GM18499 (cell line): ENCODE measurements around the gene PCDHGA1.
A peak's percentile ranks its signal among the peaks of the same experiment; 100 is the strongest.

Experiments
- ATAC-seq: cut with Tn5 transposase; IDR thresholded peaks from one replicate; pipeline ENCODE4 v1.9.1; 2021; ENCODE audit warnings: moderate number of reproducible peaks; ENCODE audit not compliant: insufficient read depth, unreplicated experiment

Gene PCDHGA1

DNA sequence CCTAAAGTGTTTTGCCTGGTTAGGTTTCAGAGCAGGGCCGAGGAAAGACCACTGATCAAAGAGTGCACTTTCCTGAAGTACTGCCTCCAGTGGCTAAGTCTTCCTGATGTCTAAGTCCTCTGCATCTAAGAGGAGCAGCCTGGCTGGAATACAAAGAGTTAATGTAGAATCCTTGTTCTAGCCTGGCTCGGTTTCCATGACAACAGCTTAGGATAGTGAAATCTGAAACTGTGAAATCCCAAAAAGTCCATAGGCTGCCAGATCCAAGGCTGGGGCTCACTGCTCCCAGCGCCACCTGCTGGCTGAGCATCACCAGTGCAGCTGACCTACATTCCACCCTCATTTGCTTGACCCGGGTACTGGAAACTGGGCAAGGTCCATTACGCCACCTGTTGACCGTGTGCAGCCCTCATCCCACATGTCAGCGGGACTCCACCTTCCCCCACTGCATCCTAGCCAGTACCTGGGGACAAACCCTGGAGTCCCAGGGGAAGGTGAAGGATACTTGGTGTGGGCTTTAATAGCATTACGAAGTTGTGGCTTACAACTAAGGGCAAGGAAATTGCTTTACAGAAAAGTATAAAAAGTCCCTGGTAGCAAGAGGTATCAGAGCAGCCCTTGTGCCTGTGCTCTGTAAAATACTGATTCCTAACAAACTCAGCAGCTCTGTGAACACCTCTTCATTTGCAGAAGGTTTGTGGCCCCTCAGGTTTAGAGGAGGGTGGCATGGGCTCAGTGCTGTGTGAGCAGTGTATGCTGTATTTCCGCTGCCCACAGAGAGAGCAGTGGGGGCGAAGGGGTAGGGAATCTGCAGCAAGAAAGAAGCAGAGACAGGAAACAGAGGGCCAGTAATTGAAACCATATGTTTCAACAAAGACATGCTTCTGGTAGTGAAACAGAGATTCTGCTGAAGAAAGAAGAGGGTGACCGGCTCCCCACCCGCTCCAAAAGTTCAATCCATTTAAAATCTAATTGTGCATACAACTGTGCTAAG is 194.6 kb downstream of the PCDHGA1 start:
- peak; percentile 41 for ATAC-seq

DNA sequence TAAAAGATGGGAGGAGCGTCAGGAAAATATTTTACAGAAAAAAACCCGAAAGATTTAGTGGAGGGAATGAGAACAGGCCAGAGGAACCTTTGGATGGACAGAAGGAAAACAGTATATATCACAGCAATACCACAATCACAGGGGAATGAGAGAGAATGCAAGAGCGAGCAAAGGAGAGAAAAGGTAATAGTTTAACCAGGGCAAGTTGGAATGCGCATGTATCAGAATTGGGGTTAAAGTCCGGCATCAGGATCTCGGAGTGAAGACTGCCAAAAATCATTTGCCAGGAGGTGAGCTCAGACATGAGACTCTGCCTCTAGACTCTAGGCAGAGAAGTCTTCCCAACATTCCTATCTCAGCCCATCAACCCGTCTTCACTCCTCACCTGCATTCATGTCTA is 195.3 kb downstream of the PCDHGA1 start:
- no peak for ATAC-seq

DNA sequence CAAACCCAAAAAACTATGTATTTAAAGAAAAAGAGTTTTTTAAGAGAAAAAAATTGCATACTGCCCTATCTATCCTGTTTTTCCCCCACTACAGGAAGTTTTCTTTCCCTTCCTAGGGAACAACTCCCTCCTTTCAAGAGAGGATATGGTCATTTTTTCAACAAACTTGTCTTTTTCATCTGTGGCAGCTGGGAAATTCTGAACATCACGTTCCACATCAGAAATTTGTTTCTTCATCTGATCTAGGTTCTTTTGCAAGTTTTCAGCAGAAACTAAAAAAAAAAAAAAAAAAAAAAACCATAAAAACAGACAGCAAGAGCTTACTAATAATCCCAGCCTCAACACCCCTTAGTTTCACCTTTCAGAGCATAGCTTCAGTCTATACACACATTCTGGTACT is 197.1 kb downstream of the PCDHGA1 start:
- ATAC-seq, result no peak

DNA sequence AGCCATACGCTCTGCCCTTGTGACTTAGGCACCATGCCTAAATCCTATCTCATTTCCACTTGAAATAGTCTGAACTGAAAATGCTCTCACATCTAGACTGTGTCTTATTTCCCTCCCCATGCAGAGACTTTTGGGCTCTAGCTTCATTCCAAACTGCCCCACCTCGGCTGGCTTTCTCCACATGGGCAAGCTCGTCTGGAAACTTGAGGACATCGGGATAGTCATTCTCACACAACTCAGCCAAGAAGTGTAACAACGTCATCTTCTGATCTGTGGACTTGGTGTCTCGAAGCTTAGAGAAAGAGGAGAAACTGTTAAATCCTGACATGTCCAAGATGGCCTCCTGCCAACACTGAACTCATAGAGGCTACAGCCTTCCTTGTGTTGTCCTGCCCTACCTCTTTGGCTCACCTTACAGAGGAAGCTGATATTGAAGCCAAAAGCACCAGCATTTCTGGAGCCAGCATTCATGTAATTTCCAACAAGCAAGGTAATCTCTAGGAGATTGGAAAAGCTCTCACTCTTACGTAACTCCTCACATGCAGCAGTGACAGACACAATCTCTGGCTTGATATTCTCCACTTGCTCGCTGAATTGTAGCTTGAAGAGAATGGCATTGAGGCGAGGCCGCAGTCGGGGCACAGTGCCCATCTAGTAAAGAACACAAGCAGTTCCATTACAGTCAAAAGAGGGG is 198.1 kb downstream of the PCDHGA1 start:
- ATAC-seq, result no peak

DNA sequence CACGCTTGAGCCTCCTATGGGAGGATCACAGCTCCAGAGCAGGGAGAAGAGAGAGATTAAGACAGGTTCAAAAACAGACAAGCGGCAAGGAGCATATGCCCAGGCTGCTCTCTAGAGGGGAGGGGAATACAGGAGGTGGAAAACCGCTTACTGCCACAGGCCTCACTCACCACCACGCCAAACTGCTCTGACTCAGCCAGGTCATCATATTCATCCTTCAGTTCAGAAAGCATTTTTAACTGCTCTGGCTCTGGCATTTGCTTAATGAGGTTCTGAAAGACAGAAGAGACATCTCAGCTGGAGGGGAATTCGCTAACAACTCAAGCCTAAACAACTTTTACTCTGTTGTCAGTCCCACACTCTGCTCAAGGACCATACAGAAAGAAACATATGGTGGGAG is 198.7 kb downstream of the PCDHGA1 start:
- ATAC-seq, result no peak

DNA sequence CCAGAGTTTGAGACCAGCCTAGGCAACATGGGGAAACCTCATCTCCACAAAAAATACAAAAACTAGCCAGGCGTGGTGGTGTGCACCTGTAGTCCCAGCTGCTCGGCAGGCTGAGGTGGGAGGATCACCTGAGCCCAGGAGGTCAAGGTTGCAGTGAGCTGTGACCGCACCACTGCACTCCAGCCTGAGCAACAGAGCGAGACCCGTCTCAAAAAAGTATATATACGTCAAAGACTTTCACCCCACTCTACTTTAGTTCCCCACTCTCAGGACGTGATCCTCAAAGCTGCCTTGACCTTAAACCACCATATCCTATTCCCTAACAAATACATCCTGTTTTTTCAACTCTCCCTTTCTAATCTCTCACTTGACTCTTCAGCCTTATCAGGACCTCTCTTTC is 199.6 kb downstream of the PCDHGA1 start:
- peak; percentile 36 for ATAC-seq

DNA sequence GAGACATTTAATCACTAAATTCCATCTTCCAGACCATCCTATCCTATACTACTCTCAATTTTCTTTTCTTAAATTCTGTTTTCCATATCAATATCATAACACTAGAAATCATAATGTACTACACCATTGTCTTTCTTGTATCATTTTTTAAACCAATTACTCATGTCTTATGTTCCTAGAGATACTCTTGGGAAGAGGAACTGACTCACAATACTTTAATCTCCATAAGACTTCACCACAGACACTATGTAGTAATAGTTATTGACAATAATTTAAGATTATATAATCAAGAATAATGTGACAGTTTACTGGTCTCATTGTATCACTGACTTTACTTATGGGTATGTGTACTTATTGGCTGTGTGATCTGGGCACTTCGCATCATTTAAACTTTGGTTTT is 202.4 kb downstream of the PCDHGA1 start:
- ATAC-seq, result no peak

DNA sequence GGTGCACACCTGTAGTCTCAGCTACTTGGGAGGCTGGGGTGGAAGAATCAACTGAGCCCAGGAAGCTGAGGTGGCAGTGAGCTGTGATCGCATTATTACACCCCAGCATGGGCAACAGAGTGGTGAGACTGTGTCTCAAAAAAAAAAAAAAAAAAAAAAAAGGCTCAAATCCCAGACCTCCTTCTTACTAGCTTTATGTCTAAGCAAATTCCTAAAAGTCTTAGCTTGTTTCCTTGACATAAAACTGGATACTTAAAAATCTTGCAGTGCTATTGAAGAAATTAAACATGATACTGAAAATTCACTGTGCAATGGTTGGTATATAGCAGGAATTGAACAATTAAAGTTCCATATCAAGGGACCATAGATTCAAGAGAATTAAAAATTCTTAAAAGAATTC is 203.6 kb downstream of the PCDHGA1 start:
- ATAC-seq, result no peak

DNA sequence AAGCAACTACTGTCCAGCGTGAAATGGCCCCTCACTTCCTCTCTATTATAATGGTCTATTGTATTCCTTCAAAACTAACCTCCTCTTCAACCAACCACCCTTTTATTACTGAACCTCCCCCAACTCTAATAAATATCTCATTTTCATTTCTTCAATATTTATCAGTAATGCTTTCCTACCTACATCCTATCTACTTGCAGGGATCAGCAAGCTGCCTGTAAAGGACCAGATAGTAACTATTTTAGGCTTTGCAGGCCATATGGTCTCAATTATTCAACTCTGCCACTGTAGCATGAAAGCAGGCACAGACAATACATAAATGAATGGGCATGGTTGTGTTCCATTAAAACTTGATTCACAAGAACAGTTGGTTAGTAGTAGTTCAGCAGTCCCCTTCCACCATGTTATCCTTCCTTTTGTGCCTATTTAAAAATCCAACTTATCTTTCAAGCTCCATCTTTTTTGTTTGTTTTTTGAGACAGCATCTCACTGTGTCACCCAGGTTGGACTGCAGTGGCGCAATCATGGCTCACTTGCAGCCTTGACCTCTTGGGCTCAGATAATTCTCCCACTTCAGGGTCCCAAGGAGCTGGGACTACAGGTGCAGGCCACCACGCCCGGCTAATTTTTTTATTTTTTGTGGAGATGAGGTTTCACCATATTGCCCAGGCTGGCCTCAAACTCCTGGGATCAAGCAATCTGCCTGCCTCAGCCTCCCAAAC is 204.3 kb downstream of the PCDHGA1 start:
- no peak for ATAC-seq

DNA sequence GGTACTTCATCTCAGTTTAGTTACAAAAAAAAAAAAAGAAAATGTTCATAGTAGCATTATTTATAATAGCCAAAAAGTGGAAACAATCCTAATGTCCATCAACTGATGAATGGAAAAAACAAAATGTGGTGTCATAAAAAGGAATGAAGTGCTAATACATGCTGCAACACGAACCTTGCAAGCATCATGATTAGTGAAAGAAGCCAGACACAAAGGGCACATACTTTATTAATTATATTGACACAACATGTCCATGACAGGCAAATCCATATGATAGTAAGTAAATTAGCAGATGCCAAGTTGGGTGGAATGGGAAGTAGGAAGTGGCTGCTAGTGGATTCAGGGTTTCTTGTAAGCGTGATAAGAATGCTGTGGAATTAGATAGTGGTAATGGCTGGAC is 212.7 kb downstream of the PCDHGA1 start:
- no peak for ATAC-seq

DNA sequence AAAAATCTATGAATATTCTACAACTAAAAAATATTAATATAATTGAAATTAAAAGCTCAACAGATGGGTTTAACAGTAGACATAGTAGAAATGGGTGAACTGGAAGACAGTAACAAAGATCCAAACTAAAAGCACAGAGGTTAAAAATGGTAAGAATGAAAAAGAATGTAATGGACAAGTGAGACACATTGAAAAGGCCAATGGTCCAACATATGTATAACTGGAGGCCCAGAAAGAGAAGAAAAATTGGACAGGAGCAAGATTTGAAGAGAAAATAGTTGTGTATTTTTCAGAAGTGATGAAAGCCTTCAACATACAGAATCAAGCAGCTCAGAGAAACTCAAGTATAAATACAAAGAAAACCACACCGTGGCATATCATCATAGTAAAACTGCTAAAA is 217.2 kb downstream of the PCDHGA1 start:
- ATAC-seq, result no peak

DNA sequence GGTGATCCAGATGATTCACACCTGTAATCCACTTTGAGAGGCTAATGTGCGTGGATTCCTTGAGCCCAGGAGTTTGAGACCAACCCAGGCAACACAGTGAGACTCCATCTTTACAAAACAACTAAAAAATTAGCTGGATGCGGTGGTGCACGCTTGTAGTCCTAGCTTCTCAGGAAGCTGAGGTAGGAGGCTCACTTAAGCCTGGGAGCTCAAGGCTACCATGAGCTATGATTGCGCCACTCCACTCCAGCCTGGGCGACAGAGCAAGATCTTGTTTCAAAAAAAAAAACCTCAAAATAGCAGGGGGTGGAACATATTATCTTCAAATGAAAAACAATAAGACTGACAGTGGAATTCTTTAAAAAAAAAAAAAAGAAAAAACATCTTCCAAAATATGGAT is 217.6 kb downstream of the PCDHGA1 start:
- no peak for ATAC-seq

DNA sequence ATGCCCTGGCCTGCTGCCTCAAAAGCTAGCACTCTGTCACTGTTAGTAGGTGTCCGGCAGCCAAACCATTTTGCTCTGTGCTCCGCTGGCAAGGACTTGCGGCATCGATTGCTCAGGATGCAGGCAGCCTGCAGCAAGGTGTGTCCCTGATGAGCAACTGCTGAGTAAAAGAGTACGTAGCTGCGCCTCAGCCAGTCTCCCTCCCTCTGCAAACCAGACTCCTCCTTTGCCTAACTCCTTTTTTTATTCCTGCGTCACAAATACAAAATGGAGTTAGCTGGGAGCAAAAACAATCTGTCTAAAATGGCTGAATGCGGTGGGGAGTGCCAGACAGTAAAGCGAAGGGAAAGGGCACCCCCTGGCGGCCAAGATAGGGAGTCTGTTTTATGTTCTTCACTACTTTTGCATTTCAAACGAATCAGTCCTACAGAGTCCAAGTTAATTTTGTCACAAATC is 227.4 kb downstream of the PCDHGA1 start:
- ATAC-seq, result peak; percentile 53

DNA sequence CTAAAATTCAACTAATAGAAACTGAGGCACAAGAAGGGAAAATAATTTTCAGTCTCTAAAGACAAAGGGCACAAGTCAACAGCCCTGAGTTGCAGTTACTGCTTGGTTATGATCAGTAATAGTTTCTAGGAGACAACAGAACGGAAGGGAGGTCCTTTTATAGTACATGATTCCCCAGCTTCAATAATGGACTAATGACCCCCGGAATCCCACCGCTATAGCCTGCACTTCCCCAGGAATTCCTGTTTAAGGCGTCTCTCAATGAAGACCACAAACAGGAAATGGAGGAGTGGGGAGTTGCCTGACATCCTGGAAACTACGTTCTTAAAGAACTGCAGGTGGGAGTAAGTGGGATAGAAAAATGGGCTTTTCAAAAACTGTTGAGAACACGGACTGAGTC is 227.8 kb downstream of the PCDHGA1 start:
- no peak for ATAC-seq

DNA sequence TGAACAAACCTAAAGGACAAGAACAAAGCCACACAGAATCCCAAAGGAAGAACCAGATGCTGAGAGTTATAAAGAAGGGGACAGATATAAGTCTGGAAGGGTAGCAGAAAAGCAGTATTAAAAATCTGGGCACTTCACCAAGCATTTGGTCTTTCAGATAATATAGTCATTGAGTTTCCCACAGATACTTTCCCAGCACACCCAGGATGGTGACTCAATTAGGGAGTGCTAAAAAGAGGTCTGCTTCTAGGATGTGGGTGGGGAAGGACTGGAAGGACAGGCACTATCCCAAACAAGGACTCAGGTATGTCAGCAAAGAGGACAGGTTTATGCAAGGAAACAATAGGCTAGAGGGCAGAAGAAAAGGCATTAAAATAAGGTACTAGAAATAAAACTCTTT is 229.1 kb downstream of the PCDHGA1 start:
- ATAC-seq, result no peak

DNA sequence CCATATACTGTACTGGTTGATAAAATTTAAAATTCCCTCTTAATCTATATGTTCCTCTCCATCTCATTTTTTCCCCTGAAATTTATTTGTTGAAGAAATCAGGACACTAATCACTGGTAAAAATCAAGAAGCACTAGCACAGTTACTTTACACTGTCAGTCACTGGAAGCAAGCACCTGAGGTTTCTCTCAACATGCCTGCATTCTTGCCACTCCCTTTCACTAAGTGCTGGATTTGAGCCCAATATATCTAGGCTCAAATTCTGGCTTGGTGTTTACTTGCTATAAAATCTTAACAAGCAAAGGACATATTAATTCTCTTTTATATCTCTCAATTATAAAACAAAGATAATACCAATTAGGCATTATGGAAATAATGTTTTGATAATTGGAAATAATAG is 229.8 kb downstream of the PCDHGA1 start:
- ATAC-seq, result no peak

DNA sequence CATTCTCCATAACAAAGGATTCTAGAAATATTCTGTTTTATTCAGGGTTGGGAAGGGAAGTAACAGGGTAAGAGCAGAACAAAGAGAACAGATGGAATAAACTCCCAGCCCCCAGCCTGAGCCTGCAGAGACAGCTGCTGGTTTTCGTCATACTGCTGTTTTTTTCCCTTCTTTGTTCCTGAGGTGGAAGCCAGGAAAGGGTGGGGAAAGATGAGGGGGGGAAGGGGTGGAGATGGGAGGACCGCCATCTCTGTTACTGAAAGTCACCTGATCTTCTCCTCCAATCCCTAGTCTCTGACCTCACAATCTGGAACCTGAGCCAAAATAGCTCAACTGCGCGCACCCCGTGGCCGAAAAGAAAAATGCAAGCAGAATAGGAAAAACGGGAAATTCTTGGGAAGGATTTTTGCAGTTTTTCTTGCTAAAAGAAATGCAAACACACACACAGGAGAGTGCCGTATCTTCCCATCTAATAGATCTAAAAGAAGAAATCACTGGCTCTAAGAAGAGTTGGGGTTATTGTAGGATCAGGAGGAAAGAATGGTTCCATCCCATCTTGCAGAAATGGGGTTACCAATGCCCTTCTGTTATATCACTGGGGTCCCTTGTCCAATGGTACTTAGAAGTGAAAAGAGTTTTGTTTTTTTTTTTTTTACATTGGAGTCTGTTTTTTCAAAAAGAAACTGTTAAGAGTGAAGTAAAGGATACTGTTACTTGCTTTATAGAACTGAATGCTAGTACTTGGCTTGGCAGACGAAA is 230.6 kb downstream of the PCDHGA1 start:
- no peak for ATAC-seq
